Dedifferentiated amniotic fluid mesenchymal stem cell (primary cell): ENCODE measurements around the gene UBE2M.
"Not testable (repeated sequence)": the region's sequence is repeated elsewhere in the genome, so short reads cannot be mapped to it uniquely, and the experiment has no call there.

Experiments used
- DNase-seq: peaks from one replicate; pipeline ENCODE4 v3.0.0-alpha.2; 2016; ENCODE audit errors: extremely low spot score

UBE2M gene

GRCh38 chr19:58558066-58558622 lies at the start of gene UBE2M:
Gene UBE2M (minus strand): TSS chr19:58558611. CDS start chr19:58558381, 230 bp downstream.
- no peak for DNase-seq

- DNase-seq, result not testable (repeated sequence)
These were observed 48.8 kb upstream of the UBE2M start for GRCh38 chr19:58607213-58607612.

DNA sequence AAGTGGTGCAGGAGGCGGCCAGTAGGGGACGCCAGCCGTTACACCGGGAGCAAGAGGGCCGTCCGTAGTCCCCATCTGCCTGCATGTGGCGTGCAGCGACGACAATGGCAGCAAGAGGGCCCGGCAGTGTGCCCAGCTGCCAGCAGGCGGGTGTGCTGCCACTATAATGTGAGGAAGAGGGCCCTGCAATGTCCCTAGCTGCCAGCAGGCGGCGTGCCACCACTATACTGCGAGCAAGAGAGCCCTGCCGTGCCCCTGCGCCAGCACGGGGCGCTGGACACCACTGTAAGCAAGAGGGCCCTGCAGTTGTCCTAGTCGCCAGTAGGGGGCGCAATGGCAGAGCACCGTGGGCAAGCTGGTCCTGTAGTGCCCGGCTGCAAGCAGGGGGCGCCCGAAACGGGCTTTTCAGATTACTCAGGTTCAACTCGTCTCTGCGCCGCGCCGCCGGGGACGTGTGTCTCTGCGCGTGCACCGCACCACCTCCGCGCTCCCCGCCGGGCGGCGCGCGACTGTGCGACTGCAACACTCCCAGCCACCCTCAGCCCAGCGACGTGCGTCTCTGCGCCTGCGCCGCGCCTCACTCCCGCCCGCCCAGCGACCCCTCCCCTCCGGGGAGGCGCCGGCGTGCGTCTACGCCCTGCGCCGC lies 48.0 kb upstream of the UBE2M start:
- not testable (repeated sequence) for DNase-seq

GRCh38 chr19:58586133-58586765 lies 27.8 kb upstream of the UBE2M start:
- DNase-seq, result no peak

GRCh38 chr19:58585442-58586132 lies 27.2 kb upstream of the UBE2M start:
- DNase-seq, result no peak

DNA sequence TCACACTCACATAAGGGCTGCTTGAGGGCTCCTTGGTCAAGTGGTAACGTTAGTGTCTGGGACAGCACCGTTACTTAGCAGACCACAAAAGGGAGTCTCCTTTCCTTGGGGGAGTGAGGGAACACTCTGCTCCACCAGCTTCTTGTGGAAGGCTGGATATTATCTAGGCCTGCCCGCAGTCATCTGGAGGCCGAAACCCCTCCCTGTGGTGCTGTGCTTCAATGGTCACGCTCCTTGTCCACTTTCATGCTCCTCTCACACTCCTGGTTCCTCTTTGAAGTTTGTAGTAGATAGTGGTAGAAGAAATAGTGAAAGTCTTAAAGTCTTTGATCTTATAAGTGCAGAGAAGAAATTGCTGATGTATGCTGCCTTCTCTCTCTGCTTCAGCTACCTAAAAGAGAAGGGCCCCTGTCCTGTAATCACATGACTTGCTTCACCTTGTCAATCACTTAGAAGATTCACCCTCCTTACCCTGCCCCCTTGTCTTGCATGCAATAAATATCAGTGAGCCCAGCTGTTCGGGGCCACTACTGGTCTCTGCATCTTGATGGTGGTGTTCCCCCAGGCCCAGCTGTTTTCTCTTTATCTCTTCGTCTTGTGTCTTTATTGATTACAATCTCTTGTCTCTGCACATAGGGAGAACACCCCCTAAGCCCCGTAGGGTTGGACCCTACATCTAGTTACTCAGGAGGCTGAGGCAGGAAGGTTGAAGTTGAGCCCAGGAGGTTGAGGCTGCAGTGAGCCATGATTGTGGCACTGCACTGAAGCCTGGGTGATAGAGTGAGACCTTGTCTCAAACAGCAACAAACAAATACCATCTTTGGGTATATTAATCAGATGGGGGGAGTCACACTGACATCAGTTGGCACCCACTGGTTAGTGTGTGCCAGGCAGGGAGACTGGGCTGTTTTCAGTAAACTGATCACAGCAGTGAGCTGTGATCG lies 26.4 kb upstream of the UBE2M start:
- DNase-seq, result no peak

GRCh38 chr19:58582985-58583384 lies 24.6 kb upstream of the UBE2M start:
- no peak for DNase-seq

DNA sequence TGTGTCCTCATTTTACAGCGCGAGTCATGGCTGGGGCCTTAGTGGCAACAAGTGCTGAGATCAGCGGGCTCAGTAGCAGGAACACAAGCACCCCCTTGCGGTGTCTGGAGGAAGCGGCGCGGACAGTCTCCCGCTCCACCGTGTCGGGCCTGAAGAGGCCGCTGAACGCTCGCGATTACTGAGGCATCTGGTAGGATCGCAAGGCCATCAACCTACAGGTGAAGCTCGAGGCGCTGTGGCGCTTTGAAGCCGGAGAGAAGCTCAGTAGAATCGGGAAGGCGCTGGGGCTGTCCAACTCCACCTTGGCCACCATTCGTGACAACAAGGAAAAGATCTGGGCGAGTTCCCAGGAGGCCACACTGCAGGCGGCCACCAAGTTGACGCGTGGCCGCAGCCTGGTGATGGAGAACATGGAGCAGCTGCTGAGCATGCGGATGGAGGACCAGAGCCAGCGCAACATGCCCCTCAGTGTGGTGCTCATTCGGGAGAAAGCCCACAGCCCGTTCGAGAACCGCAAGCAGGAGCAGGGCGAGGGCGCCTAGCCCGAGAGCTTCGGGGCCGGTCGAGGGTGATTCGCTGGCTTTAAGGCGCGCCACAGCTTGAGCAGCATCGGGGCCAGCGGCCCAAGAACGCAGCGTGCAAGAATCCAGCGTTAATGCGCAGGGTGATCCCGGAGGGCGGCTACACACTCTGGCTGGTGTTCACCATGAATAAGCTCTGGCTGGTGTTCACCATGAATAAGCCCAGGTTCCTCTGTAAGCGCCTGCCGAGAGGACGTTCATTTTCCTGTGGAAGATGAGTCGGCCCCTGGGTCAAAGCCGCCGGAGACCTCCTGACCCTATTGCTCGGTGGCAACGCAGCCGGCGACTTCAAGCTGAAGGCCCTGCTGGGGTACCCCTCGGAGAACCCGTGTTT lies 23.1 kb upstream of the UBE2M start:
- DNase-seq, result peak; percentile 78

GRCh38 chr19:58579473-58580142 lies 21.2 kb upstream of the UBE2M start:
- DNase-seq, result no peak

GRCh38 chr19:58578012-58578925 lies 19.9 kb upstream of the UBE2M start:
- no peak for DNase-seq

GRCh38 chr19:58577581-58577980 lies 19.2 kb upstream of the UBE2M start:
- not testable (repeated sequence) for DNase-seq

DNA sequence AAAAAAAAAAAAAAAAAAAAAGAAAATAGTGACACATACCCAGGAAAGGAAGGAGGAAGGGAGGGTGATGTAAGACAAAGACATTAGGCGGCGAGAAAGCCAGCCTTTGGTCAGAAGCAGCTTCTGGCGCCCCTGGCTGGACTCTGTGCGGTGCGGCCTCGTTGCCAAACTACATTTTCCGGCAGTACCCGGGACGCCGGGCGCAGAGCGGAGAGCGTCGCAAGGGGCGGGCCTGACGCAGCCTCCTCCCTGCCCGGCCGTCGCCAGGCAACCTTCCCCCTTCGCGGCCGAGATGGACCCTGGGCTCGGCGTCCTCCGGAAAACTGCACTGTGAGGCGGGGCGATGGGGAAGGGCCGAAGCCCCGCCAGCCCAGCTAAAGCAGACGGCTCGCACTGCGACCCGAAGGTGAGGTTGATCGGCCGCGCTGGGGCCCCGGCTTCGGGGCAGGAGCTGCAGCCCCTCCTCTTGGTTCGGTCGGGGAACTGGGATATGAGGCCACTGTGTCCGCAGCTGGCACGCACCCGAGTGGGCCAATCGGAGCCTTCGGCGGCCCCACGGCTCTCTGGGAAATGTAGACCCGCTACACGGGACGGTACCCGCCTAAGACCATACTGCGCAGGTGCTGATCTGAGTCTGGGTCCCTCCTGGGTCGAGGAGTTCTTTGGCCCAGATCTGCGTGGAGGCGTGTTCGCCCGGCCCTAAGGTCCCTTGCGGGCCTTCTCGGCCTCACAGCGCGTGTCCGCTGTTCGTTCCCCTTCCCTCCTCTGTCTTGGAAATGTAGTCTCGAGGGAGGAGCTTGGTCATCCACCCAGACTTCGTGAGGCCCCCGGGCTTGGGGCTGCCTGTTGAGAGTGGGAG lies 17.0 kb upstream of the UBE2M start:
- DNase-seq, result peak; percentile 89

GRCh38 chr19:58573658-58574164 lies 15.3 kb upstream of the UBE2M start:
- DNase-seq, result no peak

- DNase-seq, result peak; percentile 100
These were observed 14.6 kb upstream of the UBE2M start, which contains the start of gene MZF1 for GRCh38 chr19:58572818-58573657. Gene MZF1 (minus strand): TSS chr19:58573335. CDS start chr19:58571389, 1,946 bp downstream.

- no peak for DNase-seq
These were observed 13.8 kb upstream of the UBE2M start for GRCh38 chr19:58572026-58572817.

GRCh38 chr19:58571575-58571947 lies 13.2 kb upstream of the UBE2M start:
- no peak for DNase-seq
